Adrenal gland (tissue), 12 donors: ENCODE data around the gene INPPL1. TPM values are rescaled to one million over a fixed set of nuclear protein-coding genes. Genes with fewer than 3 reads are reported as not detected.

Source experiments
- DNase-seq, 7 donors: peaks; one replicate each; pipeline ENCODE4 v3.0.0-alpha.2; 2019 to 2020
- H3K27ac ChIP-seq, 5 donors: fragments of 200-600 bp; sonication (generic) in 4 of 5; 1 replicate in 3 of 5; 2 replicates in 2 of 5; pipeline versions ENCODE4 v1.5.1 to v1.8.0; 2016 to 2020; ENCODE audit warnings: mild to moderate bottlenecking in 1 of 5
- H3K27me3 ChIP-seq: fragments of 200-600 bp; 2 replicates; pipeline ENCODE4 v1.8.0; 2021
- H3K36me3 ChIP-seq, 2 donors: fragments of 200-600 bp; replicated peaks in 1 of 2; 1 replicate in 1 of 2; 2 replicates in 1 of 2; pipeline versions ENCODE4 v1.5.1 to v1.8.0; 2018 to 2022
- H3K4me1 ChIP-seq, 2 donors: fragments of 200-600 bp; replicated peaks in 1 of 2; 1 replicate in 1 of 2; 2 replicates in 1 of 2; pipeline versions ENCODE4 v1.5.1 to v1.8.0; 2018 to 2021
- H3K4me3 ChIP-seq, 4 donors: fragments of 200-600 bp; sonication (generic) in 3 of 4; one replicate each; pipeline ENCODE4 v1.5.1; 2016 to 2018
- H3K9me3 ChIP-seq, 3 donors: fragments of 200-600 bp; sonication (generic) in 1 of 3; replicated peaks in 1 of 3; 1 replicate in 2 of 3; 2 replicates in 1 of 3; pipeline versions ENCODE4 v1.5.1 to v1.8.0; 2016 to 2021
- POLR2A ChIP-seq, 2 donors: fragments of 450-650 bp; IDR thresholded peaks; one replicate each; pipeline ENCODE4 v1.6.1; 2017; ENCODE audit warnings: antibody characterized with exemption in 2 of 2, mild to moderate bottlenecking in 2 of 2, moderate library complexity in 1 of 2
- WGBS, 4 donors: extraction: QIAGEN DNeasy Blood & Tissue Kit in 2 of 4; methylation state at CpG; one replicate each; pipeline versions ENCODE4 v1.1.5 to v1.1.7; 2013 to 2017; 5-methylcytosine and 5-hydroxymethylcytosine counted together
- intact Hi-C, 2 donors: fragments of 100-400 bp; cut with DNase I; formaldehyde crosslinking; loops; one replicate each; pipeline versions ENCODE4 v1.14.1 to v1.15.0; 2022 to 2023
- polyA plus RNA-seq, 3 donors: library from polyadenylated mRNA; stranded (reverse); fragments of 200-250 nt in 2 of 3; fragments of 350-450 nt in 1 of 3; fragmentation: Illumina TruSeq in 1 of 3; extraction: RNeasy Lipid Tissue Mini Kit (QIAGEN cat#74804) in 1 of 3; gene quantifications; one replicate each; pipeline ENCODE4 v1.2.3, GENCODE V29; 2013 to 2014
- total RNA-seq, 9 donors: library from RNA; depleted of rRNA in 4 of 9; stranded (reverse); fragments of >200 nt in 4 of 9; fragments of 120-200 nt in 1 of 9; fragmentation: NEBNext Ultra II Directional in 1 of 9; extraction: Animal tissue kit (Norgen Biotek cat#: 25700) in 1 of 9; gene quantifications; one replicate each; pipeline versions ENCODE4 v1.1.0 to v1.2.4, GENCODE V29; 2013 to 2023
- TF ChIP-seq, protein P1 (sequence below), 6 experiments: fragments of 450-650 bp in 4 of 6; fragments of 200-600 bp in 2 of 6; sonication (generic) in 1 of 6; IDR thresholded peaks; 1 replicate in 5 of 6; 2 replicates in 1 of 6; pipeline versions ENCODE4 v1.5.1 to v1.8.0; 2016 to 2021; ENCODE audit warnings: antibody characterized with exemption in 6 of 6, mild to moderate bottlenecking in 2 of 6, moderate library complexity in 1 of 6
- donor health status: healthy with polysubstance abuse.
- donor health status: Bipolar disorder and iron deficiency.
- donor health status: DM: yes; HTN: yes; CAD: no.
- donor health status: DM: no; HTN: no; CAD: no.
- donor health status: DM: no; HTN: no; CAD: no.
- donor health status: DM: yes; HTN: yes; CAD: no.

Gene INPPL1
- total and polyA plus RNA-seq, 12 donors = 45.3 to 395 (median 118) TPM

DNA sequence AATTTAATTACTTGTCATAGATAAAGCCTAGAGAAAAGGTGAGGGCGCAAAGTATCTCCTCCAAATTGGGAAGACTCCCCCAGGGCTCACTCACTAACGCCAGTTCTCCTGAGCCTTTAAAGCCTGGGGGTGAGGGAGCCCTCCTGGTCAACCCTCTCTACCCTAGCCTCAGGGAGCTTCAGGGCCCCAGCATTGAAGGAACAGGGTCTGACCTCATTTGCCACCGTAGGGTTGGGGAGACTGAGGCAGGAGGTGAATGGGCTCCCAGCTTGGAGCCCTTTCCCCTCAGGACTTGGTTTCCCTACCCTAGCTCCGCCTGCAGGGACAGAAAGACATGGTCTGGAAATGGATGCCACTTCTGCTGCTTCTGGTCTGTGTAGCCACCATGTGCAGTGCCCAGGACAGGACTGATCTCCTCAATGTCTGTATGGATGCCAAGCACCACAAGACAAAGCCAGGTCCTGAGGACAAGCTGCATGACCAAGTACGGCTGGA, 6.3 kb upstream of the INPPL1 start:
- intact Hi-C loops = no loop called here
- Histone ChIP-seq H3K4me3 (no peak overlapping the region), H3K27ac (peak overlapping the region in 2 of 5 donors; percentile 35 to 68), H3K36me3 (no peaks in the 10 kb centered on the region), H3K27me3 (no peaks in the 10 kb centered on the region), H3K9me3 (no peaks in the 10 kb centered on the region), H3K4me1 (peaks cover 6 to 13% of the 10 kb centered on the region in 2 donors)
- DNase-seq = peak in 1 of 7 donors; percentile 11
- 79 to 86% (median 85%) methylated on average over 4 to 5 of the region's 5 CpGs for WGBS, 4 donors
- no peak for TF ChIP-seq POLR2A (IDR thresholded peaks at IDR 0.05)
- TF ChIP-seq, protein P1, sequence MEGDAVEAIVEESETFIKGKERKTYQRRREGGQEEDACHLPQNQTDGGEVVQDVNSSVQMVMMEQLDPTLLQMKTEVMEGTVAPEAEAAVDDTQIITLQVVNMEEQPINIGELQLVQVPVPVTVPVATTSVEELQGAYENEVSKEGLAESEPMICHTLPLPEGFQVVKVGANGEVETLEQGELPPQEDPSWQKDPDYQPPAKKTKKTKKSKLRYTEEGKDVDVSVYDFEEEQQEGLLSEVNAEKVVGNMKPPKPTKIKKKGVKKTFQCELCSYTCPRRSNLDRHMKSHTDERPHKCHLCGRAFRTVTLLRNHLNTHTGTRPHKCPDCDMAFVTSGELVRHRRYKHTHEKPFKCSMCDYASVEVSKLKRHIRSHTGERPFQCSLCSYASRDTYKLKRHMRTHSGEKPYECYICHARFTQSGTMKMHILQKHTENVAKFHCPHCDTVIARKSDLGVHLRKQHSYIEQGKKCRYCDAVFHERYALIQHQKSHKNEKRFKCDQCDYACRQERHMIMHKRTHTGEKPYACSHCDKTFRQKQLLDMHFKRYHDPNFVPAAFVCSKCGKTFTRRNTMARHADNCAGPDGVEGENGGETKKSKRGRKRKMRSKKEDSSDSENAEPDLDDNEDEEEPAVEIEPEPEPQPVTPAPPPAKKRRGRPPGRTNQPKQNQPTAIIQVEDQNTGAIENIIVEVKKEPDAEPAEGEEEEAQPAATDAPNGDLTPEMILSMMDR (IDR thresholded peaks at IDR 0.05) = no peak

DNA sequence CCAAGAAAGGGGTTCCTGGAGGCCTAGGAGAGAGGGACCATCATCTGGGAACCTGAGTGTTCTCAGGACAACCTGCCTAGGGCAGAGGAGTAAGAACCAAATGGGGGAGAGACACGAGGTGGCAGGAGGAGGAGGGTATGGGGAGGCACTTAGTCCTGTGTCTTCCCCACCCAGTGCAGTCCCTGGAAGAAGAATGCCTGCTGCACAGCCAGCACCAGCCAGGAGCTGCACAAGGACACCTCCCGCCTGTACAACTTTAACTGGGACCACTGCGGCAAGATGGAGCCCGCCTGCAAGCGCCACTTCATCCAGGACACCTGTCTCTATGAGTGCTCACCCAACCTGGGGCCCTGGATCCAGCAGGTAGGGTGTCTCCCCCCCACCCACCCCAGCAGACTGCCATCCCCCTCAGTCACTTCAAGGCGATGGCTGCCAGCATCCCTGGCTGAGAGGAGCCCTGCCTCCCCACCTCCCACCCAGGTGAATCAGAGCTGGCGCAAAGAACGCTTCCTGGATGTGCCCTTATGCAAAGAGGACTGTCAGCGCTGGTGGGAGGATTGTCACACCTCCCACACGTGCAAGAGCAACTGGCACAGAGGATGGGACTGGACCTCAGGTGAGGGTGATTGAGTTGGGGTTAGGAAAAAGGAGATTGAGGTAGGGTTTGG, 3.7 kb upstream of the INPPL1 start:
- TF ChIP-seq POLR2A (IDR thresholded peaks at IDR 0.05) = no peak
- TF ChIP-seq, protein P1 (IDR thresholded peaks at IDR 0.05) = no peak
- no peaks in the 10 kb centered on the region for H3K36me3 ChIP-seq
- H3K4me1 ChIP-seq = peaks cover 14 to 21% of the 10 kb centered on the region in 2 donors
- H3K9me3 ChIP-seq = no peaks in the 10 kb centered on the region
- intact Hi-C loops = no loop called here
- H3K27me3 ChIP-seq = no peaks in the 10 kb centered on the region
- 85 to 91% (median 88%) methylated on average over 5 to 10 of the region's 10 CpGs for WGBS, 4 donors
- H3K27ac ChIP-seq = peak overlapping the region in 1 of 5 donors; percentile 13
- H3K4me3 ChIP-seq = no peak overlapping the region
- DNase-seq = peak in 3 of 7 donors; percentile 15 to 20 (median 16)

DNA sequence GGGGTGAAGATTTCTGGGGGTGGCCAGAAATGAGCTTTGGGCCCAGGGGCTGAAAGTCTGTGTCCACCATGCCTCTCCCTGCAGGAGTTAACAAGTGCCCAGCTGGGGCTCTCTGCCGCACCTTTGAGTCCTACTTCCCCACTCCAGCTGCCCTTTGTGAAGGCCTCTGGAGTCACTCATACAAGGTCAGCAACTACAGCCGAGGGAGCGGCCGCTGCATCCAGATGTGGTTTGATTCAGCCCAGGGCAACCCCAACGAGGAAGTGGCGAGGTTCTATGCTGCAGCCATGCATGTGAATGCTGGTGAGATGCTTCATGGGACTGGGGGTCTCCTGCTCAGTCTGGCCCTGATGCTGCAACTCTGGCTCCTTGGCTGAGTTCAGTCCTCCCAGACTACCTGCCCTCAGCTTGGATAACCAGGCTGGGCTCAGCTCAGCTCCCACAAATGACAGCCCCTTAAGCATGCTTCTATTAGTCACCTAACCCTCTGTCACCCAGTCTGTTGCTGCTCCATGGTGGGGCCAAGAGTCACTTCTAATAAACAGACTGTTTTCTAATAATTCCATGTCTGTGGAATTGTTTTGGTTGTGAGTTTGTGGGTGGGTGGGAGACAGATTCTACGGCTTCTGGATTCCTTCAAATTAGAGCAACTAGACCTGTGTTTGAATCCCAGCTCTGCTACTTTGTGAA, 3.0 kb upstream of the INPPL1 start:
- Histone ChIP-seq H3K27ac (peak overlapping the region in 1 of 5 donors; percentile 13), H3K27me3 (no peaks in the 10 kb centered on the region), H3K4me1 (peaks cover 14 to 28% of the 10 kb centered on the region in 2 donors), H3K36me3 (no peaks in the 10 kb centered on the region), H3K4me3 (no peak overlapping the region), H3K9me3 (no peaks in the 10 kb centered on the region)
- intact Hi-C loops = no loop called here
- no peak for TF ChIP-seq POLR2A (IDR thresholded peaks at IDR 0.05)
- TF ChIP-seq, protein P1 (IDR thresholded peaks at IDR 0.05) = no peak
- DNase-seq = peak in 4 of 7 donors; percentile 26 to 61 (median 32)
- WGBS, 4 donors = 44 to 64% (median 52%) methylated on average over 2 to 7 of the region's 7 CpGs

DNA sequence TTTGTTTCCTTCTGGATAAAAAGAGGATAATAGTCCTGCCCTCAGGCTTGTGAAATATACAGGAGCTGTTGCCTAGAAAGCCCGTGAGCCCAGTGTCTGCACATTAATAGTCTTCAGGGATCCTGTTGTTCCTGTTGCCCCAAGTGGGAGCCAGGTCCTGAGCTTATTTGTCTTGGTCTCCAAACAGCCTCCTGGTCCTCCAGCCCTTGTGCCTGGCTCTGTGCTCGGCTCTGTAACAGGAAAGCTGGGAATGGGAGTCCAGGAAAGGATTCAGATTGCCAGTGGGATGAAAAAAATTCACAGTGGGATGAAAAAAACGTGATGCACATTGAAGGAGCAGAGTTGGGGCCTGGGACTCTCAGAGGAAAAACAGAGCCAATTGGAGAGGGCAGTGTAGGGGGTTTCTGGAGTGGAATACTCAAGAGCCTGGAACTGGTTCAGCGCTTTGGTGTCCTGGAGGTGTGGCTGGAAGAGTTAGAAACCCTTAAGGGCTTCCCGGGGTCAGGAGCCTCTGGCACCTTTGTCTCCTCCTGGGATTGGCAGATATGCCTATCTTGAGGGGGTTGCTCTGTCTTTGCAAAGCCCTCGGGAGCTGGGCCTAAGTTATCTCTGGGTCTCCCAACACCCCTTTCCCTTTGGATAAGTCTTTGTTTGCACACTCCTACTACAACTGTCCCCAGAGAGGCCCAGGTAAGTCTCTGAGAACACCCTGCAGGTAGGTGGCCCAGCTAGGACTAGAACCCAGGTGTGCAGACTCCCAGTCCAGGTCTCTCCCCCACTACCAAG, 2.3 kb upstream of the INPPL1 start:
- WGBS, 4 donors = 67 to 77% (median 72%) methylated on average over 6 of the region's 6 CpGs
- peak in 3 of 7 donors; percentile 21 to 24 (median 23) for DNase-seq
- H3K27ac ChIP-seq = peak overlapping the region in 4 of 5 donors; percentile 92 to 96 (median 94)
- TF ChIP-seq, protein P1 (IDR thresholded peaks at IDR 0.05) = no peak
- TF ChIP-seq POLR2A (IDR thresholded peaks at IDR 0.05) = no peak
- no peaks in the 10 kb centered on the region for H3K27me3 ChIP-seq
- H3K9me3 ChIP-seq = no peaks in the 10 kb centered on the region
- H3K4me1 ChIP-seq = peaks cover 14 to 30% of the 10 kb centered on the region in 2 donors
- intact Hi-C loops = no loop called here
- peaks cover 0 to 3% of the 10 kb centered on the region in 2 donors for H3K36me3 ChIP-seq
- H3K4me3 ChIP-seq = peak overlapping the region in 3 of 4 donors; percentile 42 to 84 (median 81)
